KOPT-K1 (cell line): Measurements from ENCODE around the gene APOA4.

ENCODE experiments used
- H3K27ac ChIP-seq: fragments of 200-600 bp; sonication (generic); 2 replicates; pipeline ENCODE4 v1.5.1; 2016; ENCODE audit warnings: antibody characterized with exemption, mild to moderate bottlenecking, low read depth, low read length; ENCODE audit not compliant: poor library complexity, severe bottlenecking
- H3K36me3 ChIP-seq: fragments of 200-600 bp; sonication (generic); 2 replicates; pipeline ENCODE4 v1.5.1; 2017; ENCODE audit warnings: antibody characterized with exemption, mild to moderate bottlenecking, low read length, moderate library complexity; ENCODE audit not compliant: insufficient read depth
- H3K9me3 ChIP-seq: fragments of 200-600 bp; sonication (generic); 2 replicates; pipeline ENCODE4 v1.5.1; 2017; ENCODE audit warnings: antibody characterized with exemption, low read length, mild to moderate bottlenecking; ENCODE audit not compliant: insufficient read depth, poor library complexity, severe bottlenecking

Gene APOA4

DNA sequence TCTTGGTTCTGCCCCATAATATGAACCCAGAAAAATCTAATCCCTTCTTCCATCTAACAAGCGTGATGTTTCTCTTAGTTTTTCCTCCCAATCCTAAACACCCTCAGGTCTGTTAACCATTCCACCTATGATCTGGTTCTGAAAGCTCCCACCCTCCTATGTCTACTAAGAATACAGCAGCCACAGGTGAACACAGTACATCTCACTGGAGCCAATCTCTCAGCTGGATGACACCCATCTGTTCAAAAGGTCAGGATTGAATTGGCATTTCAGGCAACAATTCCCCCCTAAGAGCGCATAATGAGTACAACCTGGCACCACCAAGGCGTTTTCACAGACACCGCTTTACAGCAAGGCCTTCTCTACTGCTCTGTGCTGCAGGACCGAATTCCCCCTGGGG, 33.3 kb upstream of the APOA4 start:
- peaks cover 52% of the 10 kb centered on the region for H3K36me3 ChIP-seq

GRCh38 chr11:116855413-116855812, 32.3 kb upstream of the APOA4 start:
- peak overlapping the region; percentile 11 for H3K27ac ChIP-seq
- peaks cover 42% of the 10 kb centered on the region for H3K36me3 ChIP-seq

More for the DNA sequence above, 33.3 kb upstream of the APOA4 start:
- Histone ChIP-seq H3K9me3 (no peaks in the 10 kb centered on the region), H3K27ac (no peak overlapping the region)

DNA sequence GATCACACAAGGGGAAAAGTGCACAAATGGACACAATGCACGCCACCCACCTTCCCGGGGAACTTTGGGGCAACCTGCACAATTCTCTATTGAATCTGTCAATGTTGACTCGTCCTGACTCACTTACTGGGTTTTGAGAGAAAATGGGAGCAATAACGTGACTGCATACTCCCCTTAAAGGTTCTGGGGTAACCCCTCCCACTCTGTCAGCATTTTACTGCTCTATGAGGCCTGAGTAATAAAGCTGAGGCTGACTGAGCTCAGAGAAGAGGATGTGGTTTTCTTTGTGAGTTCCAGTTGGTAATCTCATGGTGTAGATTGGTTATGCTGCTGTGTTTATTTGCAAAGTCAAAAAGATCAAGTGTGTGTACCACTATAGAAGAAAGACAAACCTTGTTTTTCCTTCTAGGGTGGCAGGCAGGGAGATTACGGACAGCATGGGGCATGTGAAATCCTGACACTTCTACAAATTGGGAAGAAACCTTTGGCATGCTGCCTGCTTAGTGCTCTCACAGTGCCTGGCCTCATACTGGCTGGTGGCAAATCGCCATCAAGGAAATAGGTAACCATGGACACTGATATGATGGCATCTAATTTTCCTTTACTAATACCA, 30.5 kb upstream of the APOA4 start:
- peak overlapping the region; percentile 78 for H3K27ac ChIP-seq
- H3K36me3 ChIP-seq, result peaks cover 31% of the 10 kb centered on the region
- no peaks in the 10 kb centered on the region for H3K9me3 ChIP-seq

More at GRCh38 chr11:116855413-116855812, 32.3 kb upstream of the APOA4 start:
- H3K9me3 ChIP-seq, result no peaks in the 10 kb centered on the region

GRCh38 chr11:116852261-116853031, 29.3 kb upstream of the APOA4 start:
- Histone ChIP-seq H3K36me3 (peaks cover 27% of the 10 kb centered on the region), H3K9me3 (no peaks in the 10 kb centered on the region), H3K27ac (peak overlapping the region; percentile 78)

- Histone ChIP-seq H3K27ac (peak overlapping the region; percentile 78), H3K36me3 (peaks cover 27% of the 10 kb centered on the region), H3K9me3 (no peaks in the 10 kb centered on the region)
Measured at GRCh38 chr11:116851626-116852025, 28.5 kb upstream of the APOA4 start.

- H3K27ac ChIP-seq, result peak overlapping the region; percentile 14
- H3K9me3 ChIP-seq, result no peaks in the 10 kb centered on the region
- peaks cover 43% of the 10 kb centered on the region for H3K36me3 ChIP-seq
Measured at GRCh38 chr11:116849486-116849885, 26.4 kb upstream of the APOA4 start.

GRCh38 chr11:116849060-116849459, 26.0 kb upstream of the APOA4 start:
- peaks cover 44% of the 10 kb centered on the region for H3K36me3 ChIP-seq
- H3K9me3 ChIP-seq, result no peaks in the 10 kb centered on the region
- H3K27ac ChIP-seq, result peak overlapping the region; percentile 14

DNA sequence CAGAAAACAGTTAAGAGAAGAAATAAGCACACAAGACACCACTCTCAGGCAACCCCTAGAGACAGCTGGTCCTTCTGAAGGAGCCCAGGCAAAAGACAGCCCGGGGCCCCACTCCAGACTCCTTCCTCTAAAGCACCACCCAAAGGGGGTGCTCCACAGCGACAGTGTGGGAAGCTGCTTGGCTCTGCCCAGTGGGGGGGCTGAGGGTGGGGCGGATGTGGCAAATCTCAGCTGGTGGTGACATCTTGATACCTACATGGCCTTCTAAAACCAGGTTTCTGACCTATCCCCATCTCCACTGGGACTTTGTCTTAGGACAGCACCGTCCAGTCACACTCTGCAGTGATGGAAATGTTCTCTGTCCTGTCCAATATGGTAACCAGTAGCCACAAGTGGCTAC, 24.5 kb upstream of the APOA4 start:
- Histone ChIP-seq H3K9me3 (no peaks in the 10 kb centered on the region), H3K27ac (no peak overlapping the region), H3K36me3 (peaks cover 56% of the 10 kb centered on the region)

DNA sequence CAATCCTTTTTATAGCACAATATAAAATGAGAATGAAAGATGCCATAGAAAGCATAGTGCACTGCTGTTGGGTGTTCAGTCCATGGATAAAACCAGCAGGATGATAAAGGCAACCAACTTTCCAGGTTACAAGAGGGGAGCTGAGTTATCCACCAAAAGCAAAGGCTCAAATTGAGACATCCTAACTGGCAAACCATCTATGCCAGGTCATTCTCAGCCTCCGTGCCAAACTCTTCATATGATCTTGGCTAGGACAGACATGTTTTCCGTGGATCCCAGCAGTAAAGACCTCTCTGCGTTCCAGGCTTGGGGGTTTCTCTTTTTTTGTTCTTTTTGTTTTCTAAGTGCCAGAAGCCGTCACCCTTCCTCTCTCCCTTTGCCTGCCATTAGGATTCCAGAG, 21.6 kb upstream of the APOA4 start:
- Histone ChIP-seq H3K9me3 (no peaks in the 10 kb centered on the region), H3K27ac (no peak overlapping the region), H3K36me3 (peaks cover 56% of the 10 kb centered on the region)

- peaks cover 49% of the 10 kb centered on the region for H3K36me3 ChIP-seq
- H3K27ac ChIP-seq, result no peak overlapping the region
- H3K9me3 ChIP-seq, result no peaks in the 10 kb centered on the region
Measured at GRCh38 chr11:116843661-116844060, 20.6 kb upstream of the APOA4 start.

DNA sequence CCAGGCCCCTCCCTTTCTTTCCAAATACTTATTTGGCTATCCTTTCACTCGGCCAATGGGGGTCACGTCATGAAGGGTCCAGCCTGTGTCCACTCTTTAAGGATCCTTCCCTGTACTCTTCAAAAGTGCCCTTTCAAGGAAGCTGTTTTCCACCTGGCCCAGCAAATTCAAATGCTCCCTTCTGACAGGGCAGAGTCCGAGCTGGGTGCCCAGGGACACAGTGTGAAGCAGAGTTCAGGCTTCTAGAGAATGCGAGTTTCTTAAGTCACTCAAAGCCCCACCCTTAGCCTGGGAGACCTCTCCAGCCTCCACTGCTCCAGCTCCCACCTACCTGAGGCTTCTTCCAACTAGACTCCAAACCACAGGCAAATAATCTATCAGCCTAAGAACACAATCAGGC, 19.8 kb upstream of the APOA4 start:
- H3K27ac ChIP-seq, result no peak overlapping the region
- H3K36me3 ChIP-seq, result peaks cover 46% of the 10 kb centered on the region
- no peaks in the 10 kb centered on the region for H3K9me3 ChIP-seq

GRCh38 chr11:116842117-116842516, 19.0 kb upstream of the APOA4 start:
- H3K27ac ChIP-seq, result no peak overlapping the region
- peaks cover 38% of the 10 kb centered on the region for H3K36me3 ChIP-seq
- no peaks in the 10 kb centered on the region for H3K9me3 ChIP-seq

DNA sequence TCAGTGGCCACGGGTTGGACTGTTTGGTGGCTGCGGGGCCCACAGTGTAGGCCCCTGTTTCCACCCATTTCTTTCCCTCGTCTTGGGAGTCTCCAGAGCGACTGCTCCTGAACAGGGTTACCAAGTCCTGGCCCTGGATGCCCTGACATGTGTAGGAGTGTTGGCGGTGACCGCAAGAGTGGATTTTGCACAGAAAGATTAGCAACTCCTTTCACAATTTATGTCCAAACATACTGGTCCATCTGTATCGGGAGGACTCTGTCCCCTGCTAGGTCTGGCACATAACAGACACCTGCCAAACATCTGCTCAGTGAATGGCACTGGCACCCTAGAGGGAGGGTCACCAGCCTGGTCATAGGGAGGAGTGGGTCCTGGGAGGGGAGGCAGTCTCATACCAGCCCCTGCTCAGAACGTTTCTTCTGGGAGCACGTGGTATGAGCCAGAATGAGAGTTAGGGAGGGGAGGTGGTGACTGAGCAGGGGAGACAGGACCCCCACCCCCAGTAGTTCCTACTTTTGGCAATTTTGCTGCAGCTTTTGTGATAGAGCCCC, 17.7 kb upstream of the APOA4 start:
- Histone ChIP-seq H3K9me3 (no peaks in the 10 kb centered on the region), H3K27ac (no peak overlapping the region), H3K36me3 (peaks cover 25% of the 10 kb centered on the region)

GRCh38 chr11:116840224-116840745, 17.2 kb upstream of the APOA4 start:
- Histone ChIP-seq H3K36me3 (peaks cover 20% of the 10 kb centered on the region), H3K27ac (no peak overlapping the region), H3K9me3 (no peaks in the 10 kb centered on the region)

GRCh38 chr11:116838321-116839084, 15.4 kb upstream of the APOA4 start:
- H3K36me3 ChIP-seq, result peaks cover 6% of the 10 kb centered on the region
- H3K27ac ChIP-seq, result no peak overlapping the region
- H3K9me3 ChIP-seq, result no peaks in the 10 kb centered on the region
